ENCODE measurements around the gene GAB3. TPM values are rescaled to one million over a fixed set of nuclear protein-coding genes. Genes with fewer than 3 reads are reported as not detected.
"Not testable (repeated sequence)": the region's sequence is repeated elsewhere in the genome, so short reads cannot be mapped to it uniquely, and the experiment has no call there.

GAB3 gene

DNA sequence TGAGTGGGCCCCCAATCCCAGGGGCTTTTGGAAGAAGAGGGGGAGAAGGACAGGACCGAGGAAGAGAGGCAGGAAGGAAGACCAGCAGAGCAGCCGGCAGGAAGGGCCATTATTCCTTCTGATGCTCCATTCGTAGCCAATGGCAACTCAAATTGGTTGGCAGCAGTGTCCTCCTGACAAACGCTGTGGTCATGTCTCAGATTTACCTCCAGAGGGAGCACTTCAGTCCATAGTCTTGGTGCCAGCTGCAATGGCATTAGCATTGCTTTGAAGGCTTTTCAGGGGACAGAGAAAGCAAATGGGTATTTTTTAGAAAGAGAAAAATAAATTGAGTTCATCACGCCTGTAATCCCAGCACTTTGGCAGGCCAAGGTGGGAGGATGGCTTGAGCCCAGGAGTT lies 121.9 kb downstream of the GAB3 start:
- not testable (repeated sequence) for H3K27ac ChIP-seq (replicated peaks; ENCODE audit: low read length); H3K4me1 ChIP-seq (ENCODE audit: control insufficient read depth in 2 of 2, insufficient read depth in 1 of 2, low read depth in 1 of 2, low read length in 2 of 2); H2BK5ac ChIP-seq (ENCODE audit: low read length); H4K91ac ChIP-seq (ENCODE audit: low read depth, low read length, poor library complexity); H3K23ac ChIP-seq (ENCODE audit: low read depth, low read length, poor library complexity); H3K27me3 ChIP-seq (ENCODE audit: control insufficient read depth in 3 of 3, insufficient read depth in 3 of 3, low read depth in 1 of 3, low read length in 3 of 3); H2AFZ ChIP-seq (ENCODE audit: low read length); H3K4me2 ChIP-seq (ENCODE audit: insufficient read depth, low read length, poor library complexity, severe bottlenecking); DNase-seq (ENCODE audit: low spot score); H3K9ac ChIP-seq (ENCODE audit: low read depth, low read length, poor library complexity); H4K8ac ChIP-seq (ENCODE audit: low read depth, low read length); H2AK5ac ChIP-seq (ENCODE audit: low read depth, low read length); H3K9me3 ChIP-seq (replicated peaks in 1 of 2; ENCODE audit: control insufficient read depth in 2 of 2, insufficient read depth in 1 of 2, low read depth in 1 of 2, low read length in 2 of 2); H3K79me1 ChIP-seq (ENCODE audit: low read depth, low read length); H3K18ac ChIP-seq (ENCODE audit: low read length); H3K14ac ChIP-seq (ENCODE audit: low read length); H2BK12ac ChIP-seq (ENCODE audit: low read length); H3K36me3 ChIP-seq (replicated peaks in 1 of 2; ENCODE audit: control insufficient read depth in 2 of 2, insufficient read depth in 2 of 2, low read length in 2 of 2); H2BK120ac ChIP-seq (ENCODE audit: low read depth, low read length); H2BK15ac ChIP-seq (ENCODE audit: low read length); H3K4me3 ChIP-seq (ENCODE audit: low read length in 2 of 2); H3K4ac ChIP-seq (ENCODE audit: low read length)
- no CpG with 5 or more reads among the region's 5 CpGs for WGBS, 2 donors (ENCODE audit: extremely low coverage in 2 of 2, insufficient read length in 2 of 2, insufficient replicate concordance in 1 of 2)

Small RNA genes within 50 kb of the gene (small RNA-seq; reads per million reads assigned to genes)
- gene SNORA36A (ENCODE audit: insufficient read depth): not detected

Data from neuronal stem cell (in vitro differentiated cells).